ENCODE data around the gene PHIP.

Gene PHIP

DNA sequence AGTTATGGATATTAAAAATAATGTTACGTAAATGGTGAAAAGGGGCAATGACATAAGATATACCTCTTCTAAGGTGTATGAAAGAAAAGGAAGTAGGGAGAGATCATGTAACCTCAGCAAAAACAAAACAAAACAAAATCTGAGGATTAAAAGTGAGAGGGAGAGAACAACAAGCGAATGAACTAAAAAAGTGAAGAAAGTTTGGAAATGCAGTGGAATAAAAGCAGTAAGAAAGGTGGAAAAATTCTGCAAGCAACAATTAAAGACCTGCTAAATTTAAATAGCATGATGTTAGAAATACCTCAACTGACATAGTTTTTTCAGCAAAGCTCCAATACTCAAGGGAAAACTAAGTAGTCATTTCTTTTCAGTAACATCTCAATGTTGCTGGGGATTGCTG, 48.0 kb downstream of the PHIP start:
- no peak for DNase-seq (ENCODE audit: low read depth, low spot score)

GRCh38 chr6:79028641-79029314, 49.3 kb downstream of the PHIP start:
- no peak overlapping the region for H3K27ac ChIP-seq

More for the DNA sequence above, 48.0 kb downstream of the PHIP start:
- H3K27ac ChIP-seq = no peak overlapping the region

GRCh38 chr6:79011940-79012339, 66.1 kb downstream of the PHIP start:
- no peak for DNase-seq (ENCODE audit: low read depth, low spot score)
- H3K27ac ChIP-seq = no peak overlapping the region

More at GRCh38 chr6:79028641-79029314, 49.3 kb downstream of the PHIP start:
- DNase-seq (ENCODE audit: low read depth, low spot score) = no peak

- no peak overlapping the region for H3K27ac ChIP-seq
- no peak for DNase-seq (ENCODE audit: low read depth, low spot score)
Observed at GRCh38 chr6:79010422-79010821, 67.6 kb downstream of the PHIP start.

- no peak for DNase-seq (ENCODE audit: low read depth, low spot score)
Observed at GRCh38 chr6:79009819-79010218, 68.2 kb downstream of the PHIP start.

GRCh38 chr6:79005497-79005896, 72.6 kb downstream of the PHIP start:
- no peak overlapping the region for H3K27ac ChIP-seq

More at GRCh38 chr6:79009819-79010218, 68.2 kb downstream of the PHIP start:
- no peak overlapping the region for H3K27ac ChIP-seq

DNA sequence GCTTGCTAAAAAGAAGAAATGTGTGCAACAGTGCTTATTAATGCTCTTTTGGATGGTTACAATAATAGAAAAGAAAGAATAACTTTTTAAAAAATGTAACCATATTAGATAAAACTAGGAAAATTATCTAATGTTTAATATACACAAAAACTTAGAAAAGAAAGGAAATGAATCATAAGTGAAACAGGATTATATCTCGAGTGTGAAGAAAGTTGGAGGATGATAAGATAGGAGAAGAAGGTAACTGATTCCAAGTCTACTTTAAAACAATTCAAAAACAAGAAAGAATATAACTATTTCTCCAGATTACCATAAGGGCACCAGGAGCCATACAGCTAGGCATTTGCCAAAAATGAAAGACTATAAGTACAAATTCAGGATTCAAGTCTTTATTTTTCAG, 73.0 kb downstream of the PHIP start:
- no peak overlapping the region for H3K27ac ChIP-seq
- no peak for DNase-seq (ENCODE audit: low read depth, low spot score)

More at GRCh38 chr6:79005497-79005896, 72.6 kb downstream of the PHIP start:
- DNase-seq (ENCODE audit: low read depth, low spot score) = no peak

DNA sequence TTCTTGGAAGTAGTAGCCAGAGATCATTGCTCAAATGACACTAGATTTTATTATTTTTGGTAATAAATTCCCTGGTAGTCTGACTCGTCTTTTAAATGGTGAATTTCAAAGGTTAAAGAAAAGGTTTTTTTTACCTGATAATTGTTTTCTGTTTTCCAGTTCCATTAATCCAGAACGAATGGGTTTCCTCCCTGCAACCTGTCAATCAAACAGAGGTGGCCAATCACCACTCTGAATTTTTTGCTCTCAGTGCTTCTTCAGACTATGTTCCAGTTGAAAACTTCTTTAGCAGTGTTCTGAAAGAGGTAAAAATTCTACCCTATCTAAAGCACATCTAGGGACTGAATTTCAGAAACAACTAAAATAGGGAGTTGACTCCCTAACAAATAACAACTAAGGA, 73.8 kb downstream of the PHIP start:
- DNase-seq (ENCODE audit: low read depth, low spot score) = no peak
- H3K27ac ChIP-seq = no peak overlapping the region

GRCh38 chr6:79001415-79001814, 76.6 kb downstream of the PHIP start:
- DNase-seq (ENCODE audit: low read depth, low spot score) = no peak
- no peak overlapping the region for H3K27ac ChIP-seq

- no peak overlapping the region for H3K27ac ChIP-seq
- DNase-seq (ENCODE audit: low read depth, low spot score) = no peak
Observed at GRCh38 chr6:78999737-79000136, 78.3 kb downstream of the PHIP start.

DNA sequence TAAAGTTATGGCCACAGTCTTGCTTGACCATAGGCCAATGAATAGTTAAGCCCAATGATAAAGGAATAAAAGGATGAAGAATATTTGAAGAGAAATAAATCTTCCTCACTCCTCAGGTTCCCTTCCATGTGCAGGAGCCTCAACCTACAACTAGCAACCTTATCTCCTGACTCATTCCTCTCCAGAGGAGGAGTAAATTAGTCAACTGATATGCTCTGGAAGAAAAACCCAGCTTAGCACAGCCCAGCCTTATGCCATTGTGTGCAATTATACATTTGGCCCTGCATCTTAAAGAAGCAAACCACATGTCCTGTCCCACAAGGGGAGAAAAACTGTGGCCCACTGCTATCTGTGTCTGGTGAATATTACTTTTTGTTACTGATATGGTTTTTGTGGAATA, 82.1 kb downstream of the PHIP start:
- DNase-seq (ENCODE audit: low read depth, low spot score) = no peak
- H3K27ac ChIP-seq = no peak overlapping the region

DNA sequence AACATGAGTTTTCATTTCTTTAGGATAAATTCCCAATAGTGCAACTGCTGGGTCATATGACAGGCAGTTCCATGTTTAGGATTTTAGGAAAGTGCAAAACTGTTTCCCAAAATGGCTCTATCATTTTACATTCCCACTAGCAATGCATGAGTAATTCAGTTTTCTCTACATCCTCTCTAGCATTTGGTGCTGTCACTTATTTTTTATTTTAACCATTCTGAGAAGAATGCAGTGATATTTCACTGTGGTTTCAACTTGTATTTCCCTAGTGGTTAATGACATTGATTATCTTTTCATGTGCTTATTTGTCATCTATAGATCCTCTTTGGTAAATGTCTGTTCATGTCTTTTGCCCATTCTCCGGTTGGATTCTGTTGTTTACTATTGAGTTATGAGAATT, 82.7 kb downstream of the PHIP start:
- H3K27ac ChIP-seq = no peak overlapping the region
- no peak for DNase-seq (ENCODE audit: low read depth, low spot score)

DNA sequence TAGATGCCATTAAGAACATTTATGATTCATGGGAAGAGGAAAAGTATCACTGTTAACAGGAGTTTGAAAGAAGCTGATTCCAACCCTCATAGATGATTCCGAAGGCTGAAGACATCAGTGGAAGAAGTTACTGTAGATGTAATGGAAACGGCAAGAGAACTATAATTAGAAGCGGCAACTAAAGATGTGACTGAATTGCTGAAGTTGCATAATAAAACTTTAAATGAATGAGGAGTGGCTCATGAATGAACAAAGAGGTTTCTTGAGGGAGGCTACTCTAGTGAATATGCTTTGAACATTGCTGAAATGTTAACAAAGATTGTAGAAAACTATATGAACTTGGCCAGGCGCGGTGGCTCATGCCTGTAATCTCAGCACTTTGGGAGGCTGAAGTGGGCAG, 84.1 kb downstream of the PHIP start:
- H3K27ac ChIP-seq = no peak overlapping the region
- DNase-seq (ENCODE audit: low read depth, low spot score) = no peak

DNA sequence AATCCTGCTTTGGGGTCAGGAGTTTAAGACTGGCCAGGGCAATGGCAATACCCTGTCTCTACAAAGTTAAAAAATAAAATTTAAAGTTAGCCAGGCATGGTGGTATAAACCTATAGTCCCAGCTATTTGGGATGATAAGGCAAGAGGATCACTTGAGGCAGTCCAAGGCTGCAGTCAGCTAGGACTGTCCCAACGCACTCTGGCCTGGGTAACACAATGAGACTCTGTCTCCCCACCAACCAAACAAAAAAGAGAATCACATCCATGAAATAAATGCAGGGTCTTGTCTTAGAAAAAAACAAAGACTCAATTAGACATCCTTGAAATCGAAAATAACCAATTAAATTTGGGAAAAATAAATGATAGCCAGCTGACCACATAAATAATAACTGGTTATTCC, 88.9 kb downstream of the PHIP start:
- H3K27ac ChIP-seq = no peak overlapping the region
- DNase-seq (ENCODE audit: low read depth, low spot score) = no peak

GRCh38 chr6:78986161-78986560, 91.9 kb downstream of the PHIP start:
- DNase-seq (ENCODE audit: low read depth, low spot score) = no peak
- H3K27ac ChIP-seq = no peak overlapping the region

GRCh38 chr6:78984225-78984950, 93.7 kb downstream of the PHIP start:
- DNase-seq (ENCODE audit: low read depth, low spot score) = no peak

DNA sequence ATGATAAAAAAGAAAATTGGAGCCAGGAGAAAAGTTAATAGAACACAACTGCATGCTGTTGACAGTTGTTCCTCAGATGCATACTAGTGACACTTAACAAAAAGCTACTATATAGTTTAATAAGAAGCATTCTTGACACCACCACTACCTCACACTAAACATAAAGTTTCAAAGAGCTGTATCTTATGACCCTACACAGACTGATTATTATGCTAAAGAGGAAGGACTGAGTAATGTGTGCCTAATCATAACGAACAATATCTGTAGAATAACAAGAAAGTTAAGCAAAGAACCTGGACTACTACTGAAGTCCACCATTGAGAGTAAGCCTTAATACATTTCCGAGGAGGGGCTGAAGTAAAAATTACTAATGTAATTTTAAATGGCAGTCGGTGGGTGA, 110.9 kb downstream of the PHIP start:
- DNase-seq (ENCODE audit: low read depth, low spot score) = no peak
- no peak overlapping the region for H3K27ac ChIP-seq

More at GRCh38 chr6:78984225-78984950, 93.7 kb downstream of the PHIP start:
- H3K27ac ChIP-seq = no peak overlapping the region

DNA sequence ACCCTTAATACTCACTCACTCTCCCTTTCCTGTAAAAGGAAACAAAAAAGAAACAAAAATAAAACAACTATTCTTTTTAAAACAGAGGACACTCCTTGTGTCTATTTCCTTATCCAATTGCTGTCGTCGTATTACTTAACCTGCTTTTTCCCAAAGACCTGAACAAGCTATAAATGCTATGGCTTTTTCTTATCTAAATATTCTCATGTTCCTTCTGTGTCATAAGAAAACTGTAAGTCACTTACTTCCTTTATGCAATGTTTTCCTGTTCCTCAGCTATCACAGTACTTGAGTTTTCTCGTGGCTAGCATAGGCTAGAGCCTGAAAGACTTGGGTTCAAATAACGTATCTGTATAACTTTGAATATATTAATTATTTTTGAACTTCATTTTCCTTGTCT, 111.5 kb downstream of the PHIP start:
- H3K27ac ChIP-seq = no peak overlapping the region
- no peak for DNase-seq (ENCODE audit: low read depth, low spot score)

DNA sequence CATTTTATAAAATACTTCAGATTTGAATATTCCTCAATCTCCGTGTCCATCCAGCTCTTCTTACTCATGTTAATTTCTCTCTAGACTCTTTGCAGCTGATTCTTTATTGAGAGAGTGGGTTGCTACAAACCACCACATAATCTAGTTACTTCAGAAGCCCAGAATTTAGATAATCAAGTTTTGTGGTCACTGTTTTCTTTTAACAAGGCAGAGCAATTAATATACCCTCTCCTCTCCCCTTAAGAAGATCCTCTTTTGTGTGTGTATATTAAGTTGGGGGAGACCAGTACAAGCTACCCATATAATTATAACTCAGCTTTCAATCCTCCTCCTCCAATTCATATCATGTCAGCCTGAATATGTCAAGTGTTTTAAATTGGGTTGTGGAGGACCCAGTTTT, 115.6 kb downstream of the PHIP start:
- no peak for DNase-seq (ENCODE audit: low read depth, low spot score)
- H3K27ac ChIP-seq = no peak overlapping the region

- DNase-seq (ENCODE audit: low read depth, low spot score) = no peak
- no peak overlapping the region for H3K27ac ChIP-seq
Observed at GRCh38 chr6:78954740-78955139, 123.3 kb downstream of the PHIP start.

DNA sequence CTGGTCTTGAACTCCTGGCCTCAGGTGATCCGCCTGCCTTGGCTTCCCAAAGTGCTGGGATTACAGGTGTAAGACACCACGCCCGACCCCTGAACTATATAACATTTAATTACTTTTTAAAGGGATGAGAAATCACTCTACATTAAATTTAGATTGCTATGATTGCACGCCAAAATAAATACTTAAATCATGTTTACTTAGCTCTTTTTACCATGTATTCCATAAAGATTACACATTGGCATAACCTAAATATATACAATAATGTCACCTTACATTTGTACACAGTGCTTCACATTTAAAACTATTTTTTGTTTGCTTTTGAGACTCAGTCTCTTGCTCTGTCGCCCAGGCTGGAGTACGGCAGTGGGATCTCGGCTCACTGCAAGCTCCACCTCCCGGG, 124.3 kb downstream of the PHIP start:
- no peak overlapping the region for H3K27ac ChIP-seq
- no peak for DNase-seq (ENCODE audit: low read depth, low spot score)

GRCh38 chr6:78952362-78952761, 125.7 kb downstream of the PHIP start:
- H3K27ac ChIP-seq = no peak overlapping the region
- DNase-seq (ENCODE audit: low read depth, low spot score) = no peak
